ENCODE results near the gene GPR143.

GPR143 gene

GRCh38 chrX:9682861-9683260, 82.8 kb downstream of the GPR143 start:
- Mint-ChIP-seq H3K27ac (no peak overlapping the region), H3K4me3 (no peak overlapping the region), H3K4me1 (peaks cover 10% of the 10 kb centered on the region), H3K36me3 (peaks cover 8% of the 10 kb centered on the region), H3K27me3 (no peaks in the 10 kb centered on the region), H3K9me3 (no peaks in the 10 kb centered on the region)
- DNase-seq (ENCODE audit: low spot score in 2 of 2), result no peak
- ATAC-seq (ENCODE audit: low read depth), result no peak

- peaks cover 14% of the 10 kb centered on the region for H3K4me1 Mint-ChIP-seq
- ATAC-seq (ENCODE audit: low read depth) (no peak), DNase-seq (ENCODE audit: low spot score in 2 of 2) (no peak)
- H3K9me3 Mint-ChIP-seq, result no peaks in the 10 kb centered on the region
- no peak overlapping the region for H3K4me3 Mint-ChIP-seq
- H3K27ac Mint-ChIP-seq, result no peak overlapping the region
- H3K27me3 Mint-ChIP-seq, result no peaks in the 10 kb centered on the region
- H3K36me3 Mint-ChIP-seq, result peaks cover 8% of the 10 kb centered on the region
Observed at GRCh38 chrX:9682456-9682855, 83.2 kb downstream of the GPR143 start.

GRCh38 chrX:9681422-9681821, 84.2 kb downstream of the GPR143 start:
- Mint-ChIP-seq H3K27ac (no peak overlapping the region), H3K4me1 (peaks cover 21% of the 10 kb centered on the region), H3K9me3 (peaks cover 1% of the 10 kb centered on the region), H3K27me3 (no peaks in the 10 kb centered on the region), H3K36me3 (peaks cover 8% of the 10 kb centered on the region), H3K4me3 (no peak overlapping the region)
- DNase-seq (ENCODE audit: low spot score in 2 of 2) (no peak), ATAC-seq (ENCODE audit: low read depth) (no peak)

GRCh38 chrX:9681011-9681410, 84.6 kb downstream of the GPR143 start:
- ATAC-seq (ENCODE audit: low read depth), result no peak
- Mint-ChIP-seq H3K4me3 (no peak overlapping the region), H3K9me3 (peaks cover 1% of the 10 kb centered on the region), H3K27ac (no peak overlapping the region), H3K36me3 (peaks cover 7% of the 10 kb centered on the region), H3K4me1 (peaks cover 21% of the 10 kb centered on the region), H3K27me3 (no peaks in the 10 kb centered on the region)
- no peak for DNase-seq (ENCODE audit: low spot score in 2 of 2)

GRCh38 chrX:9678215-9678965, 87.3 kb downstream of the GPR143 start:
- H3K4me1 Mint-ChIP-seq, result peaks cover 22% of the 10 kb centered on the region
- H3K9me3 Mint-ChIP-seq, result peaks cover 3% of the 10 kb centered on the region
- H3K4me3 Mint-ChIP-seq, result peak overlapping the region; percentile 47
- no peak for ATAC-seq (ENCODE audit: low read depth)
- peaks cover 6% of the 10 kb centered on the region for H3K36me3 Mint-ChIP-seq
- DNase-seq (ENCODE audit: low spot score in 2 of 2), result no peak
- H3K27ac Mint-ChIP-seq, result peak overlapping the region; percentile 98
- H3K27me3 Mint-ChIP-seq, result no peaks in the 10 kb centered on the region

GRCh38 chrX:9677098-9677739, 88.4 kb downstream of the GPR143 start:
- Mint-ChIP-seq H3K27ac (peak overlapping the region; percentile 98), H3K27me3 (no peaks in the 10 kb centered on the region), H3K4me3 (peak overlapping the region; percentile 52), H3K4me1 (peaks cover 30% of the 10 kb centered on the region), H3K36me3 (peaks cover 10% of the 10 kb centered on the region), H3K9me3 (peaks cover 3% of the 10 kb centered on the region)
- ATAC-seq (ENCODE audit: low read depth) (peak; percentile 91), DNase-seq (ENCODE audit: low spot score in 2 of 2) (peak; percentile 18 to 55)

- Mint-ChIP-seq H3K9me3 (peaks cover 3% of the 10 kb centered on the region), H3K4me3 (peak overlapping the region; percentile 39), H3K27me3 (no peaks in the 10 kb centered on the region), H3K36me3 (peaks cover 10% of the 10 kb centered on the region), H3K27ac (peak overlapping the region; percentile 98), H3K4me1 (peaks cover 28% of the 10 kb centered on the region)
- no peak for ATAC-seq (ENCODE audit: low read depth)
- DNase-seq (ENCODE audit: low spot score in 2 of 2), result no peak
Observed at GRCh38 chrX:9676738-9677097, 88.9 kb downstream of the GPR143 start.

GRCh38 chrX:9676306-9676705, 89.3 kb downstream of the GPR143 start:
- Mint-ChIP-seq H3K4me1 (peaks cover 28% of the 10 kb centered on the region), H3K36me3 (peaks cover 10% of the 10 kb centered on the region)

More at GRCh38 chrX:9676306-9676705, 89.3 kb downstream of the GPR143 start:
- Mint-ChIP-seq H3K27me3 (no peaks in the 10 kb centered on the region), H3K27ac (peak overlapping the region; percentile 98), H3K9me3 (peaks cover 3% of the 10 kb centered on the region), H3K4me3 (no peak overlapping the region)
- no peak for ATAC-seq (ENCODE audit: low read depth)
- no peak for DNase-seq (ENCODE audit: low spot score in 2 of 2)

Data from memory B cell (primary cell).